ENCODE measurements around the gene PTPRK.

- TF ChIP-seq RFX5 (IDR thresholded peaks at IDR 0.05; ENCODE audit: borderline replicate concordance, low read depth, low read length) (no peak), ZNF274 (IDR thresholded peaks at IDR 0.05; ENCODE audit: borderline replicate concordance, extremely low read depth, low read length) (no peak), GABPA (IDR thresholded peaks at IDR 0.05; ENCODE audit: borderline replicate concordance, insufficient read depth, low read length) (no peak), CREB1 (IDR thresholded peaks at IDR 0.05) (no peak), POLR2AphosphoS5 (IDR thresholded peaks at IDR 0.05; ENCODE audit: low read depth, low read length) (no peak), JUND (IDR thresholded peaks at IDR 0.05; ENCODE audit: low read length) (no peak)
Measured at GRCh38 chr6:128057946-128058345, 462.5 kb downstream of the PTPRK start.
